ENCODE measurements around the gene DNAJB5.

DNAJB5 gene

GRCh38 chr9:34989946-34990635, 546 bp downstream of the DNAJB5 start:
- Histone ChIP-seq H3K4me2 (peak overlapping the region; percentile 51; the same call in 1 of the 2 replicates), H3K27ac (no peak overlapping the region), H3K36me3 (ENCODE audit: insufficient read depth) (no peaks in the 10 kb centered on the region), H3K4me3 (IDR thresholded peaks at IDR 0.05; ENCODE audit: insufficient read depth, low read depth, low read length) (no peak overlapping the region), H3K79me2 (ENCODE audit: insufficient read depth, low read depth) (no peaks in the 10 kb centered on the region), H2AFZ (ENCODE audit: low read depth) (peak overlapping the region; percentile 82; the same call in 1 of the 2 replicates), H3K9ac (peak overlapping the region; percentile 55; the same call in 1 of the 2 replicates), H3K4me1 (ENCODE audit: low read depth, poor library complexity, severe bottlenecking) (no peaks in the 10 kb centered on the region), H4K20me1 (ENCODE audit: insufficient read depth) (no peaks in the 10 kb centered on the region), H3K27me3 (ENCODE audit: insufficient read depth, low read depth) (no peaks in the 10 kb centered on the region)
- no peak for TF ChIP-seq CTCF (conservative IDR thresholded peaks at IDR 0.05; ENCODE audit: low read depth, low read length)

- H3K4me3 ChIP-seq (IDR thresholded peaks at IDR 0.05; ENCODE audit: insufficient read depth, low read depth, low read length), result no peak overlapping the region
- no peak overlapping the region for H3K9ac ChIP-seq
- H2AFZ ChIP-seq (ENCODE audit: low read depth), result no peak overlapping the region
- H3K36me3 ChIP-seq (ENCODE audit: insufficient read depth), result no peaks in the 10 kb centered on the region
- no peak overlapping the region for H3K27ac ChIP-seq
- H3K4me1 ChIP-seq (ENCODE audit: low read depth, poor library complexity, severe bottlenecking), result no peaks in the 10 kb centered on the region
- H4K20me1 ChIP-seq (ENCODE audit: insufficient read depth), result no peaks in the 10 kb centered on the region
- no peaks in the 10 kb centered on the region for H3K27me3 ChIP-seq (ENCODE audit: insufficient read depth, low read depth)
- TF ChIP-seq CTCF (conservative IDR thresholded peaks at IDR 0.05; ENCODE audit: low read depth, low read length), result no peak
- H3K4me2 ChIP-seq, result no peak overlapping the region
- H3K79me2 ChIP-seq (ENCODE audit: insufficient read depth, low read depth), result no peaks in the 10 kb centered on the region
Measured at GRCh38 chr9:34990908-34991606, 1.5 kb downstream of the DNAJB5 start.

GRCh38 chr9:34991607-34992375, 2.2 kb downstream of the DNAJB5 start:
- Histone ChIP-seq H3K9ac (no peak overlapping the region), H3K79me2 (ENCODE audit: insufficient read depth, low read depth) (no peaks in the 10 kb centered on the region), H3K27ac (no peak overlapping the region), H3K4me3 (IDR thresholded peaks at IDR 0.05; ENCODE audit: insufficient read depth, low read depth, low read length) (no peak overlapping the region), H3K27me3 (ENCODE audit: insufficient read depth, low read depth) (no peaks in the 10 kb centered on the region), H3K36me3 (ENCODE audit: insufficient read depth) (no peaks in the 10 kb centered on the region), H4K20me1 (ENCODE audit: insufficient read depth) (no peaks in the 10 kb centered on the region), H2AFZ (ENCODE audit: low read depth) (no peak overlapping the region), H3K4me2 (no peak overlapping the region), H3K4me1 (ENCODE audit: low read depth, poor library complexity, severe bottlenecking) (no peaks in the 10 kb centered on the region)
- TF ChIP-seq CTCF (conservative IDR thresholded peaks at IDR 0.05; ENCODE audit: low read depth, low read length), result no peak

- Histone ChIP-seq H3K9ac (no peak overlapping the region), H3K27ac (no peak overlapping the region), H3K4me1 (ENCODE audit: low read depth, poor library complexity, severe bottlenecking) (no peaks in the 10 kb centered on the region), H3K4me2 (no peak overlapping the region), H3K79me2 (ENCODE audit: insufficient read depth, low read depth) (no peaks in the 10 kb centered on the region), H2AFZ (ENCODE audit: low read depth) (no peak overlapping the region), H4K20me1 (ENCODE audit: insufficient read depth) (no peaks in the 10 kb centered on the region), H3K27me3 (ENCODE audit: insufficient read depth, low read depth) (no peaks in the 10 kb centered on the region), H3K4me3 (IDR thresholded peaks at IDR 0.05; ENCODE audit: insufficient read depth, low read depth, low read length) (no peak overlapping the region), H3K36me3 (ENCODE audit: insufficient read depth) (no peaks in the 10 kb centered on the region)
- no peak for TF ChIP-seq CTCF (conservative IDR thresholded peaks at IDR 0.05; ENCODE audit: low read depth, low read length)
Measured at GRCh38 chr9:34992376-34992951, 2.9 kb downstream of the DNAJB5 start.
